HepG2 (cell line): ENCODE measurements around the gene GALR2. TPM values are rescaled to one million over a fixed set of nuclear protein-coding genes. Genes with fewer than 3 reads are reported as not detected.

Source experiments
- ARHGAP35 ChIP-seq: sonication (generic); formaldehyde crosslinking; IDR thresholded peaks from 2 replicates; pipeline ENCODE4 v1.9.0; 2022; ENCODE audit warnings: mild to moderate bottlenecking, inconsistent platforms, moderate library complexity, missing genetic modification reagents, borderline replicate concordance
- ATF4 ChIP-seq, 2 experiments: fragments of 450-650 bp in 1 of 2; sonication (generic) in 1 of 2; formaldehyde crosslinking; IDR thresholded peaks; 2 replicates each; pipeline versions ENCODE4 v1.5.0 to v1.8.0; 2020 to 2022; ENCODE audit warnings: mild to moderate bottlenecking in 1 of 2, missing genetic modification reagents in 1 of 2
- DBP ChIP-seq: sonication (generic); formaldehyde crosslinking; IDR thresholded peaks from 2 replicates; pipeline ENCODE4 v1.4.0; 2020; ENCODE audit warnings: missing genetic modification reagents; ENCODE audit errors: not compliant biosample characterization
- EEA1 ChIP-seq: sonication (generic); formaldehyde crosslinking; IDR thresholded peaks from 2 replicates; pipeline ENCODE4 v1.5.1; 2020; ENCODE audit warnings: mild to moderate bottlenecking, missing genetic modification reagents, borderline replicate concordance
- ELF4 ChIP-seq: sonication (generic); formaldehyde crosslinking; IDR thresholded peaks from 2 replicates; pipeline ENCODE4 v1.5.0; 2020; ENCODE audit warnings: missing genetic modification reagents, mild to moderate bottlenecking, moderate library complexity, borderline replicate concordance
- HMGA1 ChIP-seq: sonication (generic); formaldehyde crosslinking; conservative IDR thresholded peaks from 2 replicates; pipeline ENCODE4 v1.4.0; 2020; ENCODE audit warnings: missing genetic modification reagents
- HNRNPL ChIP-seq: fragments of 200-400 bp; formaldehyde crosslinking; IDR thresholded peaks from 2 replicates; pipeline ENCODE4 v1.6.1; 2017; ENCODE audit warnings: mild to moderate bottlenecking, low read depth, low read length
- IRF9 ChIP-seq: sonication (generic); formaldehyde crosslinking; IDR thresholded peaks from 2 replicates; pipeline ENCODE4 v1.8.0; 2022; ENCODE audit warnings: missing genetic modification reagents, mild to moderate bottlenecking, borderline replicate concordance
- KDM5A ChIP-seq: fragments of 200-600 bp; sonication (generic); IDR thresholded peaks from 2 replicates; pipeline ENCODE4 v1.7.0; 2018; ENCODE audit warnings: antibody characterized with exemption, mild to moderate bottlenecking, low read length, borderline replicate concordance
- LCORL ChIP-seq, 2 experiments: fragments of 450-650 bp in 1 of 2; sonication (generic) in 1 of 2; formaldehyde crosslinking in 1 of 2; IDR thresholded peaks; 2 replicates each; pipeline versions ENCODE4 v1.5.0 to v1.6.1; 2017 to 2020; ENCODE audit warnings: antibody characterized with exemption in 1 of 2, missing genetic modification reagents in 1 of 2
- MED8 ChIP-seq: sonication (generic); formaldehyde crosslinking; IDR thresholded peaks from 2 replicates; pipeline ENCODE4 v1.8.1; 2023; ENCODE audit warnings: mild to moderate bottlenecking, missing genetic modification reagents; ENCODE audit not compliant: insufficient replicate concordance
- MLXIP ChIP-seq: sonication (generic); formaldehyde crosslinking; IDR thresholded peaks from 2 replicates; pipeline ENCODE4 v1.9.0; 2021; ENCODE audit warnings: missing genetic modification reagents, borderline replicate concordance
- PAF1 ChIP-seq: IDR thresholded peaks from 2 replicates; pipeline ENCODE4 v1.6.1; 2016; ENCODE audit warnings: missing genetic modification reagents, missing compliant biosample characterization
- POLR2AphosphoS5 ChIP-seq: IDR thresholded peaks from 2 replicates; pipeline ENCODE4 v1.6.1; 2012; ENCODE audit warnings: low read depth, low read length
- SMAD9 ChIP-seq: sonication (generic); formaldehyde crosslinking; IDR thresholded peaks from 2 replicates; pipeline ENCODE4 v1.5.1; 2020; ENCODE audit warnings: mild to moderate bottlenecking, missing genetic modification reagents
- TBP ChIP-seq: sonication (generic); formaldehyde crosslinking; IDR thresholded peaks from 2 replicates; pipeline ENCODE4 v1.5.0; 2020; ENCODE audit warnings: missing genetic modification reagents
- THAP11 ChIP-seq: IDR thresholded peaks from 2 replicates; pipeline ENCODE4 v1.6.1; 2016; ENCODE audit warnings: missing biosample characterization, missing genetic modification reagents
- XBP1 ChIP-seq: sonication (generic); formaldehyde crosslinking; IDR thresholded peaks from 2 replicates; pipeline ENCODE4 v1.5.0; 2020; ENCODE audit warnings: missing genetic modification reagents
- ZFP36L2 ChIP-seq: sonication (generic); formaldehyde crosslinking; IDR thresholded peaks from 2 replicates; pipeline ENCODE4 v1.4.0; 2020; ENCODE audit warnings: missing genetic modification reagents
- ZFP62 ChIP-seq: sonication (generic); formaldehyde crosslinking; IDR thresholded peaks from 2 replicates; pipeline ENCODE4 v1.4.0; 2020; ENCODE audit warnings: missing genetic modification reagents
- ZIK1 ChIP-seq: sonication (generic); formaldehyde crosslinking; IDR thresholded peaks from 2 replicates; pipeline ENCODE4 v1.5.0; 2020; ENCODE audit warnings: mild to moderate bottlenecking, low read depth, missing genetic modification reagents, borderline replicate concordance
- ZNF296 ChIP-seq: sonication (generic); formaldehyde crosslinking; conservative IDR thresholded peaks from 2 replicates; pipeline ENCODE4 v1.5.0; 2020; ENCODE audit warnings: mild to moderate bottlenecking, missing genetic modification reagents
- ZNF660 ChIP-seq: sonication (generic); formaldehyde crosslinking; IDR thresholded peaks from 2 replicates; pipeline ENCODE4 v1.5.1; 2020; ENCODE audit warnings: mild to moderate bottlenecking, low read depth, missing genetic modification reagents, borderline replicate concordance
- ZNF7 ChIP-seq: IDR thresholded peaks from 2 replicates; pipeline ENCODE4 v1.6.1; 2016; ENCODE audit warnings: missing biosample characterization, missing genetic modification reagents
- ZNF772 ChIP-seq: sonication (generic); formaldehyde crosslinking; IDR thresholded peaks from 2 replicates; pipeline ENCODE4 v1.5.0; 2020; ENCODE audit warnings: mild to moderate bottlenecking, missing genetic modification reagents
- polyA plus RNA-seq, 8 experiments: library from polyadenylated mRNA; depleted of rRNA in 3 of 8; stranded (reverse) in 7 of 8; unstranded in 1 of 8; fragments of >200 nt; fragmentation: Illumina TruSeq in 4 of 8; extraction: Trizol in 4 of 8; gene quantifications; 2 replicates each; pipeline versions ENCODE4 v1.2.1 to v1.2.3, GENCODE V29; 2011 to 2016; ENCODE audit warnings: low read depth in 4 of 8, missing spikeins in 1 of 8, mixed read lengths in 1 of 8; ENCODE audit not compliant: insufficient read depth in 1 of 8
- total RNA-seq, 5 experiments: library from RNA; depleted of rRNA; stranded (reverse); fragments of >200 nt; fragmentation: Illumina TruSeq; extraction: Trizol; gene quantifications; 2 replicates each; pipeline ENCODE4 v1.2.3, GENCODE V29; 2016; ENCODE audit warnings: low read depth in 1 of 5

GALR2 gene
- total and polyA plus RNA-seq, 2 of the 13 experiments (the other 11 are each of a cell fraction or from before 2014, with no cell fraction given): 0.48 to 0.58 TPM

- TF ChIP-seq KDM5A (no peak), ATF4 (CRISPR knock-in tag; IDR thresholded peaks at IDR 0.05) (no peak; a peak in 1 of 4 replicates), LCORL (IDR thresholded peaks at IDR 0.05) (0 out of 2 replicates have a peak, but pooled peaks have one; percentile 31), LCORL (CRISPR knock-in tag; IDR thresholded peaks at IDR 0.05) (no peak; the same call in none of the 2 replicates), MED8 (CRISPR knock-in tag) (no peak), TBP (CRISPR knock-in tag) (no peak), ZNF7 (CRISPR knock-in tag) (no peak), XBP1 (no peak), ZNF772 (peak; percentile 61; the same call in 1 of the 2 replicates), EEA1 (CRISPR knock-in tag) (peak; percentile 72; the same call in 1 of the 2 replicates), ZFP62 (CRISPR knock-in tag) (no peak), IRF9 (CRISPR knock-in tag) (peak; percentile 35; the same call in 1 of the 2 replicates), HMGA1 (CRISPR knock-in tag) (no peak), POLR2AphosphoS5 (peak; percentile 69), THAP11 (CRISPR knock-in tag) (peak; percentile 49; the same call in 1 of the 2 replicates), ZNF296 (CRISPR knock-in tag) (0 out of 2 replicates have a peak, but pooled peaks have one; percentile 11), ZNF660 (CRISPR knock-in tag) (no peak; the same call in 1 of the 2 replicates), ARHGAP35 (CRISPR knock-in tag) (peak; percentile 76; the same call in 1 of the 2 replicates), SMAD9 (no peak), PAF1 (CRISPR knock-in tag) (no peak), ZFP36L2 (CRISPR knock-in tag) (no peak), ELF4 (CRISPR knock-in tag) (no peak), ZIK1 (CRISPR knock-in tag) (no peak), DBP (no peak), MLXIP (CRISPR knock-in tag) (no peak), HNRNPL (peak; percentile 93)
Measured at GRCh38 chr17:76027159-76027839, 47.3 kb upstream of the GALR2 start, which contains the start of gene EVPL (continued).
